Measurements from ENCODE around the gene C2CD4C.

DNA sequence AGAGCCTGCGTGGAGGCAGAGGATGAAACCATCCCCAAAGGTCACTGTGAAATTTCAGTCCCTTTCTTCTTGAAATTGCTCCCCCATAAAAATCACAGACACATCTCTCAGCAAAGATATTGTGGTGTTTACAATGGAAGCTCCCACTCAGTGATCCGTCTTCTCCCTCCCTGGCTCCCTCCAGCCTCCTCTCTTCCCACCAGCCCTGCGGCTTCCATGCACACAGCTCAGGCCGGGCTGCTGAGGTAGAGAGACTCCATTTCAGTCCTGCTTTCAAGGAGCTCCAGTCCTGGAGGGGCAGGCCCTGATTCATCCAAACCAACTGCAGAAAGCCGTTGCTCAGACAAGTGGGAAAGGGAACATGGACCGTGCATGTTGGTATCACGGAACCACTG lies 40.3 kb downstream of the C2CD4C start:
- TF ChIP-seq POLR2A (IDR thresholded peaks at IDR 0.05): no peak
- TF ChIP-seq, protein P1, sequence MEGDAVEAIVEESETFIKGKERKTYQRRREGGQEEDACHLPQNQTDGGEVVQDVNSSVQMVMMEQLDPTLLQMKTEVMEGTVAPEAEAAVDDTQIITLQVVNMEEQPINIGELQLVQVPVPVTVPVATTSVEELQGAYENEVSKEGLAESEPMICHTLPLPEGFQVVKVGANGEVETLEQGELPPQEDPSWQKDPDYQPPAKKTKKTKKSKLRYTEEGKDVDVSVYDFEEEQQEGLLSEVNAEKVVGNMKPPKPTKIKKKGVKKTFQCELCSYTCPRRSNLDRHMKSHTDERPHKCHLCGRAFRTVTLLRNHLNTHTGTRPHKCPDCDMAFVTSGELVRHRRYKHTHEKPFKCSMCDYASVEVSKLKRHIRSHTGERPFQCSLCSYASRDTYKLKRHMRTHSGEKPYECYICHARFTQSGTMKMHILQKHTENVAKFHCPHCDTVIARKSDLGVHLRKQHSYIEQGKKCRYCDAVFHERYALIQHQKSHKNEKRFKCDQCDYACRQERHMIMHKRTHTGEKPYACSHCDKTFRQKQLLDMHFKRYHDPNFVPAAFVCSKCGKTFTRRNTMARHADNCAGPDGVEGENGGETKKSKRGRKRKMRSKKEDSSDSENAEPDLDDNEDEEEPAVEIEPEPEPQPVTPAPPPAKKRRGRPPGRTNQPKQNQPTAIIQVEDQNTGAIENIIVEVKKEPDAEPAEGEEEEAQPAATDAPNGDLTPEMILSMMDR (IDR thresholded peaks at IDR 0.05): no peak

Measured in uterus (tissue), 2 donors.